HepG2 (cell line): Measurements from ENCODE around the gene TTLL1. TPM values are rescaled to one million over a fixed set of nuclear protein-coding genes. Genes with fewer than 3 reads are reported as not detected.
A peak's percentile ranks its signal among the peaks of the same experiment; 100 is the strongest.

Source experiments
- ATF6 ChIP-seq: sonication (generic); formaldehyde crosslinking; conservative IDR thresholded peaks from 2 replicates; pipeline ENCODE4 v1.4.0; 2020; ENCODE audit warnings: missing genetic modification reagents
- ATF7-NPFF ChIP-seq: sonication (generic); formaldehyde crosslinking; IDR thresholded peaks from 2 replicates; pipeline ENCODE4 v1.8.1; 2023; ENCODE audit warnings: mild to moderate bottlenecking, low read depth, missing genetic modification reagents, moderate library complexity
- FOSL2 ChIP-seq: sonication (generic); formaldehyde crosslinking; IDR thresholded peaks from 2 replicates; pipeline ENCODE4 v1.4.0; 2020; ENCODE audit warnings: missing genetic modification reagents
- ISL2 ChIP-seq: sonication (generic); formaldehyde crosslinking; IDR thresholded peaks from 2 replicates; pipeline ENCODE4 v1.5.0; 2020; ENCODE audit warnings: missing genetic modification reagents
- JUN ChIP-seq: sonication (generic); formaldehyde crosslinking; IDR thresholded peaks from 2 replicates; pipeline ENCODE4 v1.4.0; 2020; ENCODE audit warnings: mild to moderate bottlenecking, missing genetic modification reagents
- KMT2A ChIP-seq: sonication (generic); formaldehyde crosslinking; IDR thresholded peaks from 2 replicates; pipeline ENCODE4 v1.4.0; 2020; ENCODE audit warnings: missing genetic modification reagents
- KMT2B ChIP-seq: IDR thresholded peaks from 2 replicates; pipeline ENCODE4 v1.6.1; 2016; ENCODE audit warnings: missing genetic modification reagents, missing compliant biosample characterization
- MATR3 ChIP-seq: sonication (generic); formaldehyde crosslinking; IDR thresholded peaks from 2 replicates; pipeline ENCODE4 v1.4.0; 2020; ENCODE audit warnings: missing genetic modification reagents
- MBNL3 ChIP-seq: fragments of 250-450 bp; sonication (Bioruptor Pico); conservative IDR thresholded peaks from 2 replicates; pipeline ENCODE4 v1.8.0; 2022; ENCODE audit warnings: mild to moderate bottlenecking, inconsistent platforms
- MLX ChIP-seq: IDR thresholded peaks from 2 replicates; pipeline ENCODE4 v1.6.1; 2016
- NFE2 ChIP-seq: sonication (generic); formaldehyde crosslinking; IDR thresholded peaks from 2 replicates; pipeline ENCODE4 v1.4.0; 2020; ENCODE audit warnings: missing genetic modification reagents
- NFYC ChIP-seq: IDR thresholded peaks from 2 replicates; pipeline ENCODE4 v1.6.1; 2016; ENCODE audit warnings: missing genetic modification reagents, missing compliant biosample characterization
- POLR2A ChIP-seq, 2 experiments: IDR thresholded peaks; 2 replicates each; pipeline ENCODE4 v1.6.1; 2011; ENCODE audit warnings: low read depth in 2 of 2, low read length in 2 of 2, mild to moderate bottlenecking in 1 of 2, moderate library complexity in 1 of 2; ENCODE audit not compliant: insufficient read depth in 1 of 2
- SP5 ChIP-seq: IDR thresholded peaks from 2 replicates; pipeline ENCODE4 v1.6.1; 2016; ENCODE audit warnings: low read depth, borderline replicate concordance
- SPEN ChIP-seq: sonication (generic); formaldehyde crosslinking; IDR thresholded peaks from 2 replicates; pipeline ENCODE4 v1.5.1; 2020; ENCODE audit warnings: low read depth, mild to moderate bottlenecking, missing genetic modification reagents
- ZNF136 ChIP-seq: sonication (generic); formaldehyde crosslinking; IDR thresholded peaks from 2 replicates; pipeline ENCODE4 v1.8.1; 2022; ENCODE audit warnings: low read depth, mild to moderate bottlenecking, moderate library complexity, missing genetic modification reagents
- ZNF232 ChIP-seq: sonication (generic); formaldehyde crosslinking; IDR thresholded peaks from 2 replicates; pipeline ENCODE4 v1.4.0; 2020; ENCODE audit warnings: missing genetic modification reagents, borderline replicate concordance
- ZNF263 ChIP-seq: sonication (generic); formaldehyde crosslinking; IDR thresholded peaks from 2 replicates; pipeline ENCODE4 v1.4.0; 2020; ENCODE audit warnings: missing genetic modification reagents
- ZNF383 ChIP-seq: sonication (generic); formaldehyde crosslinking; IDR thresholded peaks from 2 replicates; pipeline ENCODE4 v1.4.0; 2020; ENCODE audit warnings: missing genetic modification reagents, mild to moderate bottlenecking, borderline replicate concordance
- ZNF550 ChIP-seq: sonication (generic); formaldehyde crosslinking; IDR thresholded peaks from 2 replicates; pipeline ENCODE4 v1.4.0; 2020; ENCODE audit warnings: mild to moderate bottlenecking, missing genetic modification reagents, borderline replicate concordance
- ZNF564 ChIP-seq: sonication (generic); formaldehyde crosslinking; IDR thresholded peaks from 2 replicates; pipeline ENCODE4 v1.8.1; 2023; ENCODE audit warnings: mild to moderate bottlenecking, missing genetic modification reagents
- polyA plus RNA-seq, 8 experiments: library from polyadenylated mRNA; depleted of rRNA in 3 of 8; stranded (reverse) in 7 of 8; unstranded in 1 of 8; fragments of >200 nt; fragmentation: Illumina TruSeq in 4 of 8; extraction: Trizol in 4 of 8; gene quantifications; 2 replicates each; pipeline versions ENCODE4 v1.2.1 to v1.2.3, GENCODE V29; 2011 to 2016; ENCODE audit warnings: low read depth in 4 of 8, missing spikeins in 1 of 8, mixed read lengths in 1 of 8; ENCODE audit not compliant: insufficient read depth in 1 of 8
- total RNA-seq, 5 experiments: library from RNA; depleted of rRNA; stranded (reverse); fragments of >200 nt; fragmentation: Illumina TruSeq; extraction: Trizol; gene quantifications; 2 replicates each; pipeline ENCODE4 v1.2.3, GENCODE V29; 2016; ENCODE audit warnings: low read depth in 1 of 5
- TF ChIP-seq, protein P1 (sequence below): sonication (generic); formaldehyde crosslinking; IDR thresholded peaks from 2 replicates; pipeline ENCODE4 v1.8.0; 2022; ENCODE audit warnings: mild to moderate bottlenecking, missing genetic modification reagents, borderline replicate concordance
- TF ChIP-seq, protein P2 (sequence below): sonication (generic); formaldehyde crosslinking; IDR thresholded peaks from 2 replicates; pipeline ENCODE4 v1.5.0; 2020; ENCODE audit warnings: mild to moderate bottlenecking, missing genetic modification reagents
- TF ChIP-seq, protein P3 (sequence below): IDR thresholded peaks from 2 replicates; pipeline ENCODE4 v1.6.1; 2016; ENCODE audit warnings: mild to moderate bottlenecking

TTLL1 gene
- total and polyA plus RNA-seq, 2 of the 13 experiments (the other 11 are each of a cell fraction or from before 2014, with no cell fraction given) = 1.6 to 5.3 TPM

DNA sequence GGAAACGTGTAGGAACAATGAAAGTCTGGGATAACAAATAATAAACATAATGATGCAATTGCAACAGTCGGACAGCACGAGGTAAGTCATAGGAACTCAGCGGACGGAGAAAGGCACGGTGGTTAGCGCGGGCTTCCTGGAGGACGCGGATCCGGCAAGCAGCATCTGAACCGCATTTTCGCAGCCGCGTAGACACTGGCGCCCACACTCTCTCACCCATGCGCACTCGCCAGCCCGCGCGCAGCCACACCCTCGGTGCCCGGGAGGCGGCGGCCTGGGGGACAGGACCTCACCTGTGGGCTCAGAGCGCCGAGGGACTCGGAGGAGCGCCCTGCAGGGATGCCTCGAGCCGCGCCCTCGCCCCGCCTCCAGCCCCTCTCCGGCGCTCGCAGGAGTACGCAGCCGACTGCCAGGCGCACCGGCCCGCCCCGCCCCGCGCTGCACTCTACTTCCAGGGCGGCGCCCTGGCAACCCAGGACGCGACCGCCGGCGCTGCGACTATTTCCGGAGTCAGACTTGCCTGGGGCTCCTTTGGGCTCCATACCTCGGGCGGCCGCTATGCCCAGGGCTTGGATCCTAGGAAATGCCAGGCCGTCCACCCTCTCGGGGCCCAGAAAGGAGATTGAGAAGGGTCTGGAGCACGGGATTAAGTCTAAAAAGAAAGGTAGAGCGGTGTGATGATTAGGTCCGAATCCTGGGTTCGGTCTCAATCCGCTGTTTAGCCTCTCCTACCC, at the start of gene TTLL1 (continued):
- TF ChIP-seq, protein P1, sequence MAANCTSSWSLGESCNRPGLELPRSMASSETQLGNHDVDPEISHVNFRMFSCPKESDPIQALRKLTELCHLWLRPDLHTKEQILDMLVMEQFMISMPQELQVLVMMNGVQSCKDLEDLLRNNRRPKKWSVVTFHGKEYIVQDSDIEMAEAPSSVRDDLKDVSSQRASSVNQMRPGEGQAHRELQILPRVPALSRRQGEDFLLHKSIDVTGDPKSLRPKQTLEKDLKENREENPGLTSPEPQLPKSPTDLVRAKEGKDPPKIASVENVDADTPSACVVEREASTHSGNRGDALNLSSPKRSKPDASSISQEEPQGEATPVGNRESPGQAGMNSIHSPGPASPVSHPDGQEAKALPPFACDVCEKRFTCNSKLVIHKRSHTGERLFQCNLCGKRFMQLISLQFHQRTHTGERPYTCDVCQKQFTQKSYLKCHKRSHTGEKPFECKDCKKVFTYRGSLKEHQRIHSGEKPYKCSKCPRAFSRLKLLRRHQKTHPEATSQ (CRISPR knock-in tag) = no peak
- peak; percentile 66; the same call in 1 of the 2 replicates for TF ChIP-seq SP5 (CRISPR knock-in tag)
- TF ChIP-seq ZNF550 (CRISPR knock-in tag) = no peak
- TF ChIP-seq SPEN = peak; percentile 78
- TF ChIP-seq, protein P2, sequence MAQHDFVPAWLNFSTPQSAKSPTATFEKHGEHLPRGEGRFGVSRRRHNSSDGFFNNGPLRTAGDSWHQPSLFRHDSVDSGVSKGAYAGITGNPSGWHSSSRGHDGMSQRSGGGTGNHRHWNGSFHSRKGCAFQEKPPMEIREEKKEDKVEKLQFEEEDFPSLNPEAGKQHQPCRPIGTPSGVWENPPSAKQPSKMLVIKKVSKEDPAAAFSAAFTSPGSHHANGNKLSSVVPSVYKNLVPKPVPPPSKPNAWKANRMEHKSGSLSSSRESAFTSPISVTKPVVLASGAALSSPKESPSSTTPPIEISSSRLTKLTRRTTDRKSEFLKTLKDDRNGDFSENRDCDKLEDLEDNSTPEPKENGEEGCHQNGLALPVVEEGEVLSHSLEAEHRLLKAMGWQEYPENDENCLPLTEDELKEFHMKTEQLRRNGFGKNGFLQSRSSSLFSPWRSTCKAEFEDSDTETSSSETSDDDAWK (CRISPR knock-in tag) = no peak
- TF ChIP-seq POLR2A (IDR thresholded peaks at IDR 0.05; ENCODE audit: insufficient read depth in 1 of 2, low read depth in 2 of 2, low read length in 2 of 2) = peak; percentile 37 to 76; a peak in 3 of 4 replicates
- TF ChIP-seq ZNF136 (CRISPR knock-in tag) = peak; percentile 32; the same call in 1 of the 2 replicates
- TF ChIP-seq ISL2 (CRISPR knock-in tag) = no peak
- TF ChIP-seq MATR3 (CRISPR knock-in tag) = no peak
- no peak for TF ChIP-seq NFE2 (CRISPR knock-in tag)
- TF ChIP-seq, protein P3, sequence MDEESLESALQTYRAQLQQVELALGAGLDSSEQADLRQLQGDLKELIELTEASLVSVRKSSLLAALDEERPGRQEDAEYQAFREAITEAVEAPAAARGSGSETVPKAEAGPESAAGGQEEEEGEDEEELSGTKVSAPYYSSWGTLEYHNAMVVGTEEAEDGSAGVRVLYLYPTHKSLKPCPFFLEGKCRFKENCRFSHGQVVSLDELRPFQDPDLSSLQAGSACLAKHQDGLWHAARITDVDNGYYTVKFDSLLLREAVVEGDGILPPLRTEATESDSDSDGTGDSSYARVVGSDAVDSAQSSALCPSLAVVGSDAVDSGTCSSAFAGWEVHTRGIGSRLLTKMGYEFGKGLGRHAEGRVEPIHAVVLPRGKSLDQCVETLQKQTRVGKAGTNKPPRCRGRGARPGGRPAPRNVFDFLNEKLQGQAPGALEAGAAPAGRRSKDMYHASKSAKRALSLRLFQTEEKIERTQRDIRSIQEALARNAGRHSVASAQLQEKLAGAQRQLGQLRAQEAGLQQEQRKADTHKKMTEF (CRISPR knock-in tag) = peak; percentile 69
- TF ChIP-seq KMT2B = peak; percentile 52; the same call in 1 of the 2 replicates
- no peak for TF ChIP-seq MLX
- TF ChIP-seq ZNF383 = no peak
- TF ChIP-seq FOSL2 (CRISPR knock-in tag) = no peak; the same call in 1 of the 2 replicates
- 0 out of 2 replicates have a peak, but pooled peaks have one; percentile 42 for TF ChIP-seq ATF6 (CRISPR knock-in tag)
- 0 out of 2 replicates have a peak, but pooled peaks have one; percentile 15 for TF ChIP-seq ZNF564 (CRISPR knock-in tag)
- 0 out of 2 replicates have a peak, but pooled peaks have one; percentile 20 for TF ChIP-seq ATF7-NPFF
- peak; percentile 77; the same call in 1 of the 2 replicates for TF ChIP-seq KMT2A (CRISPR knock-in tag)
- no peak for TF ChIP-seq NFYC (CRISPR knock-in tag)
- peak; percentile 24; the same call in 1 of the 2 replicates for TF ChIP-seq ZNF263 (CRISPR knock-in tag)
- TF ChIP-seq JUN (CRISPR knock-in tag) = no peak
- no peak for TF ChIP-seq ZNF232 (CRISPR knock-in tag)
- TF ChIP-seq MBNL3 (CRISPR knock-in tag) = no peak
